Naive thymus-derived CD8-positive, alpha-beta T cell (primary cell): ENCODE results near the gene MPPED1. TPM values are rescaled to one million over a fixed set of nuclear protein-coding genes. Genes with fewer than 3 reads are reported as not detected.

ENCODE experiments used
- ATAC-seq, 2 donors: fragments of 150-1000 bp; cut with Tn5 transposase in 1 of 2; sonication (Bioruptor Pico), chemical (Tn5 transposase) in 1 of 2; 1 replicate in 1 of 2; 2 replicates in 1 of 2; pipeline ENCODE4 v1.10.0; 2021; ENCODE audit warnings: mild to moderate bottlenecking in 2 of 2, moderate library complexity in 2 of 2
- POLR2A ChIA-PET: fragments of 350-600 bp; sonication (Branson Sonifier 250); formaldehyde crosslinking; loops from one replicate; lab custom pipeline; 2021; ENCODE audit warnings: antibody characterized with exemption; lab: Charles Lee
- DNase-seq, 10 donors: peaks; one replicate each; pipeline versions ENCODE4 v3.0.0 to v3.0.0-alpha.2; 2020 to 2022
- H3K27ac Mint-ChIP-seq, 10 donors: one replicate each; pipeline ENCODE4 v1.8.0; 2020 to 2022; ENCODE audit warnings: mild to moderate bottlenecking in 10 of 10, mixed read lengths in 10 of 10, moderate library complexity in 4 of 10, inconsistent platforms in 1 of 10
- H3K27me3 Mint-ChIP-seq, 5 donors: one replicate each; pipeline ENCODE4 v1.8.0; 2021 to 2022; ENCODE audit warnings: mixed read lengths in 5 of 5
- H3K36me3 Mint-ChIP-seq, 3 donors: one replicate each; pipeline ENCODE4 v1.8.0; 2020 to 2022; ENCODE audit warnings: mixed read lengths in 3 of 3, mild to moderate bottlenecking in 2 of 3, inconsistent platforms in 1 of 3
- H3K4me1 Mint-ChIP-seq, 4 donors: one replicate each; pipeline ENCODE4 v1.8.0; 2021 to 2022; ENCODE audit warnings: mixed read lengths in 4 of 4
- H3K4me3 Mint-ChIP-seq, 10 donors: one replicate each; pipeline ENCODE4 v1.8.0; 2020 to 2022; ENCODE audit warnings: mild to moderate bottlenecking in 10 of 10, mixed read lengths in 10 of 10, moderate library complexity in 6 of 10, inconsistent platforms in 1 of 10
- H3K9me3 Mint-ChIP-seq, 9 donors: one replicate each; pipeline ENCODE4 v1.8.0; 2020 to 2022; ENCODE audit warnings: mixed read lengths in 9 of 9, mild to moderate bottlenecking in 3 of 9, inconsistent platforms in 1 of 9, moderate library complexity in 1 of 9
- polyA plus RNA-seq, 3 donors: library from polyadenylated mRNA; unstranded; fragments of 300-500 nt; fragmentation: Illumina TruSeq; gene quantifications; one replicate each; pipeline ENCODE4 v1.2.3, GENCODE V29; 2021
- total RNA-seq, 8 experiments: library from RNA in 2 of 8; stranded (reverse) in 2 of 8; gene quantifications; one replicate each; pipeline ENCODE4 v1.2.3 and lab custom pipeline; 2021 to 2026

The MPPED1 gene
- total and polyA plus RNA-seq, 5 experiments from 2014 or later: 0.03 TPM; not detected in 4

DNA sequence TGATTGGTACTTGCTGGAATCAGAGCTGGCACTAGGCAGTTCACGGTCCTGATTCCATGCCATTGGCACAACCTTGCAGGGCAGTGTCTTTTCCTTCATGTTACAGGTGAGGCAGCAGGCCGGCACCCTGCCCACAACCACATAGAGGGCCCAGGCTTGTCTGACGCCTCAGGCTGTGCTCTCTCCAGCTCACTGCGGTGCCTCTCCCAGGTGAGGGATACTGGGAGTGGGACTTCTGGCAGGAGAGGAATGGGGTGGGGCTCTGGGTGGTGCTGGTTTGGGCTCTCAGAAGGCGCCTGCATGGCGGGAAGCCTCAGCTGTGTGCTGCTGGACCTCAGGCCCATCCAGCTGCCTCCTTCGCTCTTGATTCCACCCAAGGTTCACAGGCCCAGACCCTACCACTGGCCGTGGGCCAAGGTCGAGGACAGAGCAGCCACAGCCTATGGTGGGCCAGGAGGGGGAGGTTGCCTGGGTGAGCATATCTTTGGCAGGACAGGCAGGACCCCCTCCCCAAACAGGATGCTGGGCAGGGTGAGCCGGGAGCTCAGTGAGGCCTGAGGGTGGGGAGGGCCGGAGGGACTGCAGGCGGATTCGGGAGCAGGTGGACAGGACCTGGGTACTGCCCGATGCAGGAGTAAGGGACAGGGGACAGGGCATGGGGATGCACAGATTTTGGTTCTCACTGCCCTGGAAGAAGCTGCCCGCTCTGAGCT lies 7.0 kb upstream of the MPPED1 start:
- Mint-ChIP-seq H3K4me3 (no peak overlapping the region), H3K36me3 (no peaks in the 10 kb centered on the region), H3K27ac (no peak overlapping the region), H3K9me3 (no peaks in the 10 kb centered on the region), H3K4me1 (peaks cover 0 to under 1% (median 0%) of the 10 kb centered on the region in 4 donors), H3K27me3 (peaks cover 3 to 46% (median 14%) of the 10 kb centered on the region in 5 donors)
- POLR2A ChIA-PET: no interaction called here
- DNase-seq (peak in 1 of 10 donors; percentile 3), ATAC-seq (no peak)

GRCh38 chr22:43406186-43406790 lies 5.5 kb upstream of the MPPED1 start:
- H3K4me1 Mint-ChIP-seq: peaks cover 0 to 3% (median under 1%) of the 10 kb centered on the region in 4 donors
- no peak for ATAC-seq
- H3K36me3 Mint-ChIP-seq: peaks cover 0 to 2% (median 0%) of the 10 kb centered on the region in 3 donors
- no peak for DNase-seq
- POLR2A ChIA-PET: no interaction called here
- peaks cover 11 to 52% (median 23%) of the 10 kb centered on the region in 5 donors for H3K27me3 Mint-ChIP-seq
- no peaks in the 10 kb centered on the region for H3K9me3 Mint-ChIP-seq
- no peak overlapping the region for H3K4me3 Mint-ChIP-seq
- no peak overlapping the region for H3K27ac Mint-ChIP-seq

DNA sequence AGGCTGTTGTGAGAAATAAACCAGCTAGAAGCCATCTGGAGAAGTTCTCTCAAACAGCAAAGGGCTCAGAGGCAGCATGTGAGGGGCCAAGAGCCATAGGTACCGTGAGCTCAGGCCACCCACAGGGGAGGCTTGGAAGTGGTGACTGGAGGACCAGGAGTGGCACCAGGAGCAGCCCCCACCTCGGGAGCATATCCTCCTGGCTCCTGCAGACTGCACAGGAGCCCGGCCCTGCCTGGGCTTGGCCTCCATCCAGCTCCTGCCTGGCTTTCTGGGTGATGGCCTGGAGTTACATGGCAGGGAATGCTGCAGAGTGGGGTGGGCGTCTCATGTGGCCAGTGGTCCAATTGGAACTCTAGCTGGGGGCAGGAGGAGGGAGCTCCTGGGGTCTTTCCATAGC lies 4.2 kb upstream of the MPPED1 start:
- no peak for DNase-seq

DNA sequence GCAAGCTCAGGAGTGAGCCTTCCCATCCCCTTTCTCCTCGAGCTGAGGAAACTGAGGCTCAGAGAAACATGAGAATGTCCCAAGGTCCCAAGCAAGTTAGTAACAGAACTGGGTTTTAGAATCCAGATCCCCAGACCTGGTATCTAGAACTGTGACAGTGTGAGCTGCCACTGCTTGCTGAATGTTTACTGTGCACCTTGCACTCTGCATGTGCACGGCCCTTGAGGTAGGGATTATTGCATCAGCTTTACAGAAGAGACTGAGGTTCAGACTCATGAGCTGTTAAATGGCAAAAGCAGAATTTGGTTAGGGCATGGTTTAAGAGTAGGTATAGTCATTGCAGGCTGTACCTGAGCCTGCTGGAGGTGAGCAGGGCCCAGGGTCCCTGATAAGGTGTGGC lies 3.8 kb upstream of the MPPED1 start:
- Mint-ChIP-seq H3K4me3 (no peak overlapping the region), H3K27me3 (peaks cover 14 to 53% (median 29%) of the 10 kb centered on the region in 5 donors), H3K27ac (no peak overlapping the region), H3K4me1 (peaks cover 0 to 5% (median 1%) of the 10 kb centered on the region in 4 donors), H3K9me3 (no peaks in the 10 kb centered on the region), H3K36me3 (peaks cover 0 to 4% (median 0%) of the 10 kb centered on the region in 3 donors)
- DNase-seq (peak in 1 of 10 donors; percentile 4), ATAC-seq (no peak)
- POLR2A ChIA-PET: no interaction called here

More for the DNA sequence above, 4.2 kb upstream of the MPPED1 start:
- H3K36me3 Mint-ChIP-seq: peaks cover 0 to 3% (median 0%) of the 10 kb centered on the region in 3 donors
- peaks cover 0 to 4% (median 1%) of the 10 kb centered on the region in 4 donors for H3K4me1 Mint-ChIP-seq
- ATAC-seq: no peak
- H3K4me3 Mint-ChIP-seq: no peak overlapping the region
- H3K9me3 Mint-ChIP-seq: no peaks in the 10 kb centered on the region
- POLR2A ChIA-PET: no interaction called here
- H3K27me3 Mint-ChIP-seq: peaks cover 11 to 49% (median 25%) of the 10 kb centered on the region in 5 donors
- H3K27ac Mint-ChIP-seq: no peak overlapping the region

DNA sequence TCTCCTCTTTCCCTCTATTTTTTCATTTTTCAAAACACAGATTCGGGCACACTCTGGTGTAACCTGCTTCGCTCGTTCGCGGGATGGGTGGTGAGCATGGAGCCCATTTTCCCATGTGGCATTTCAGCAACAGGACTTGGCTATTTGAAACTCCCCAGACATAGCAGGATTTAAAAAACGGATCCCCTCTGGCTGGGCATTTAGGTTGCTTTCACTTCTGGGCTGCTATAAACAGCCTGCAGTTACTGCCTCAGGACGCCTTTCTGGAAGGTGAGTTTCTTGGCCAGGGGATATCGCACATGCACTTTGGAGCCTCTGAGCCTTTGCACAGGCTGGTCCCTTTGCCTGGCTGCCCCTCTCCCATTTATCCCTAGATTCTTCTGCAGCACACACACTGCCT lies 2.8 kb upstream of the MPPED1 start:
- peaks cover 0 to 5% (median 1%) of the 10 kb centered on the region in 4 donors for H3K4me1 Mint-ChIP-seq
- POLR2A ChIA-PET: no interaction called here
- H3K4me3 Mint-ChIP-seq: no peak overlapping the region
- H3K36me3 Mint-ChIP-seq: peaks cover 0 to 4% (median 0%) of the 10 kb centered on the region in 3 donors
- DNase-seq: no peak
- H3K9me3 Mint-ChIP-seq: no peaks in the 10 kb centered on the region
- H3K27me3 Mint-ChIP-seq: peaks cover 23 to 62% (median 40%) of the 10 kb centered on the region in 5 donors
- ATAC-seq: no peak
- no peak overlapping the region for H3K27ac Mint-ChIP-seq

DNA sequence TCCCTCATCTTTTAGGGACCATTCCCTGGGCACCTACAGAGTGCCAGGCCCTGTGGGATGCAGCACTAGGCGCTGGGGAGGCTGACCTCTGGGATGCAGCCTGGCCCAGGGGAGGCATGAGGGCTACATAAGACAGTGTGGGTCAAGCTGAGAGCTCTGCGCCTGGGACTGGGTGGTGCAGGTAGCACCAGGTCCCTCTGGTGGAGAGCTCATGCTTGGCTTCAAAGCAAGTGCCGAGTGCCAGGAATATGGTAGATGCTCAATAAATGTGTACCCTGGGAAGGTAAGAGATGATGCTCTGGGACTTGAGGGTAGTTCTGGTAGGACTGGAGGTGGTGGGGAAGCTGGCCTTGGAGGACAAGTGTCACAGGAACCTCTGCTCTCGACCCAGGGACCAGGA lies 2.0 kb upstream of the MPPED1 start:
- Mint-ChIP-seq H3K4me1 (peaks cover 0 to 5% (median 1%) of the 10 kb centered on the region in 4 donors), H3K36me3 (peaks cover 0 to 4% (median 0%) of the 10 kb centered on the region in 3 donors), H3K4me3 (no peak overlapping the region), H3K9me3 (no peaks in the 10 kb centered on the region), H3K27ac (no peak overlapping the region), H3K27me3 (peaks cover 28 to 63% (median 46%) of the 10 kb centered on the region in 5 donors)
- ATAC-seq (no peak), DNase-seq (no peak)
- POLR2A ChIA-PET: no interaction called here

- Mint-ChIP-seq H3K9me3 (no peaks in the 10 kb centered on the region), H3K27me3 (peaks cover 31 to 61% (median 49%) of the 10 kb centered on the region in 5 donors)
- POLR2A ChIA-PET: no interaction called here
Measured at GRCh38 chr22:43411040-43411868, 560 bp upstream of the MPPED1 start.

GRCh38 chr22:43412808-43413795 lies 1.3 kb downstream of the MPPED1 start:
- peak overlapping the region in 1 of 10 donors; percentile 25 for H3K27ac Mint-ChIP-seq

More at GRCh38 chr22:43411040-43411868, 560 bp upstream of the MPPED1 start:
- no peak for ATAC-seq
- no peak overlapping the region for H3K4me3 Mint-ChIP-seq
- no peak overlapping the region for H3K27ac Mint-ChIP-seq
- H3K36me3 Mint-ChIP-seq: peaks cover 0 to 4% (median 0%) of the 10 kb centered on the region in 3 donors
- peaks cover 0 to 5% (median 1%) of the 10 kb centered on the region in 4 donors for H3K4me1 Mint-ChIP-seq
- no peak for DNase-seq

DNA sequence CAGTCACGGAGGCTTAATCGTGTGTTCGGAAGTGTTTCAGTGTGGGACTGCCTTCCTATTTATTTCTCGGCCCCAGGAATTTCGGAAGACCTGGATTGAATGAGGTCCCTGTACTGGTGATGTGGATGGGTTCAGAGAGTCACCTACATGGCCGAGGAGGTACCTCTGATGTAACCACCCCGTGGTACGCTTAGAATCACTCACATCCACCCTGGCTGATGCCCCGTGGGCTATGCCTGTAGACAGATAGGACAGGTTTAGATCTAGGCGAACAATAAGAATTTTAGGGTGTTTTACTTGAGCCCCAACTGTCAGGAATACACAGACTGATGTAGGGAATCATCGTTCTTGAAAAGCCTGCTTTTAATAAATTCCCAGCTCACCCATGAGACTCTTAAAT lies 2.0 kb downstream of the MPPED1 start:
- Mint-ChIP-seq H3K4me3 (no peak overlapping the region), H3K27ac (no peak overlapping the region), H3K27me3 (peaks cover 31 to 51% (median 46%) of the 10 kb centered on the region in 5 donors), H3K9me3 (no peaks in the 10 kb centered on the region), H3K4me1 (peaks cover 0 to 5% (median 1%) of the 10 kb centered on the region in 4 donors), H3K36me3 (peaks cover 0 to 4% (median 0%) of the 10 kb centered on the region in 3 donors)
- no peak for DNase-seq
- POLR2A ChIA-PET: no interaction called here
- ATAC-seq: no peak

More at GRCh38 chr22:43412808-43413795, 1.3 kb downstream of the MPPED1 start:
- ATAC-seq: no peak
- no peak for DNase-seq
- POLR2A ChIA-PET: no interaction called here
- peaks cover 31 to 57% (median 48%) of the 10 kb centered on the region in 5 donors for H3K27me3 Mint-ChIP-seq
- peaks cover 0 to 4% (median 0%) of the 10 kb centered on the region in 3 donors for H3K36me3 Mint-ChIP-seq
- H3K4me3 Mint-ChIP-seq: peak overlapping the region in 3 of 10 donors; percentile 38 to 44 (median 42)
- H3K9me3 Mint-ChIP-seq: no peaks in the 10 kb centered on the region
- H3K4me1 Mint-ChIP-seq: peaks cover 0 to 5% (median 1%) of the 10 kb centered on the region in 4 donors

GRCh38 chr22:43415681-43416080 lies 3.9 kb downstream of the MPPED1 start:
- Mint-ChIP-seq H3K27me3 (peaks cover 25 to 37% (median 33%) of the 10 kb centered on the region in 5 donors), H3K4me1 (peaks cover 0 to 5% (median 0%) of the 10 kb centered on the region in 4 donors), H3K9me3 (no peaks in the 10 kb centered on the region), H3K36me3 (peaks cover 0 to 4% (median 0%) of the 10 kb centered on the region in 3 donors), H3K27ac (no peak overlapping the region), H3K4me3 (no peak overlapping the region)
- ATAC-seq (no peak), DNase-seq (no peak)
- POLR2A ChIA-PET: no interaction called here

- POLR2A ChIA-PET: no interaction called here
- ATAC-seq: no peak
- H3K9me3 Mint-ChIP-seq: no peaks in the 10 kb centered on the region
- H3K27ac Mint-ChIP-seq: no peak overlapping the region
- H3K4me1 Mint-ChIP-seq: peaks cover 0 to 1% (median 0%) of the 10 kb centered on the region in 4 donors
- no peak for DNase-seq
- peaks cover 0 to under 1% (median 0%) of the 10 kb centered on the region in 3 donors for H3K36me3 Mint-ChIP-seq
- H3K27me3 Mint-ChIP-seq: peaks cover 21 to 30% (median 29%) of the 10 kb centered on the region in 5 donors
- H3K4me3 Mint-ChIP-seq: no peak overlapping the region
Measured at GRCh38 chr22:43417555-43417954, 5.7 kb downstream of the MPPED1 start.
